ENCODE measurements around the gene IL32. TPM values are rescaled to one million over a fixed set of nuclear protein-coding genes. Genes with fewer than 3 reads are reported as not detected.
"Not testable (repeated sequence)": the region's sequence is repeated elsewhere in the genome, so short reads cannot be mapped to it uniquely, and the experiment has no call there.

The IL32 gene
- total and polyA plus RNA-seq, 2 of the 4 experiments (the other 2 are of a cell fraction): 25.6 to 95.7 TPM

- H3K9ac ChIP-seq (ENCODE audit: low read depth, low read length): no peak overlapping the region
- no peak overlapping the region for H3K18ac ChIP-seq (ENCODE audit: low read depth, low read length)
- no peak overlapping the region for H3K27ac ChIP-seq (ENCODE audit: insufficient read depth, low read length)
- BruUV-seq (replicated peaks): no TSS peak
- no peak for ATAC-seq (ENCODE audit: low read depth)
- H3K4me3 ChIP-seq (ENCODE audit: insufficient read depth, low read depth, low read length): no peak overlapping the region
- ChIA-PET CTCF (no interaction called here), POLR2A (ENCODE audit: unreplicated experiment) (no interaction called here)
- no peak overlapping the region for H3K14ac ChIP-seq (replicated peaks; ENCODE audit: low read depth, low read length)
- H2BK5ac ChIP-seq (ENCODE audit: low read depth, low read length, poor library complexity, severe bottlenecking): no peak overlapping the region
- in situ Hi-C loops (cut with MboI; ENCODE audit: low sequenced_read_pairs) (no loop called here), dilution Hi-C loops (cut with HindIII; ENCODE audit: low sequenced_read_pairs, unreplicated experiment) (no loop called here), intact Hi-C loops (cut with micrococcal nuclease) (no loop called here)
- no peak overlapping the region for H2AFZ ChIP-seq (replicated peaks; ENCODE audit: low read length, poor library complexity)
- H4K91ac ChIP-seq (ENCODE audit: insufficient read depth, low read depth, low read length): no peak overlapping the region
- no peak overlapping the region for H3K23ac ChIP-seq (ENCODE audit: low read depth, low read length)
- no peaks in the 10 kb centered on the region for H4K20me1 ChIP-seq (ENCODE audit: insufficient read depth, low read length)
- no peak for TF ChIP-seq MAFK (IDR thresholded peaks at IDR 0.05; ENCODE audit: low read depth, low read length)
- no peak overlapping the region for H2AK9ac ChIP-seq (replicated peaks; ENCODE audit: low read depth, low read length, poor library complexity)
- H3K79me1 ChIP-seq (ENCODE audit: low read depth in 1 of 2, low read length in 2 of 2): no peaks in the 10 kb centered on the region
- no peak overlapping the region for H3K56ac ChIP-seq (ENCODE audit: extremely low read depth, insufficient read depth, low read length)
- no peak overlapping the region for H2BK15ac ChIP-seq (ENCODE audit: low read depth, low read length)
- peaks cover 43% of the 10 kb centered on the region for H3K27me3 ChIP-seq (ENCODE audit: control insufficient read depth, insufficient read depth, low read length)
- no peaks in the 10 kb centered on the region for H3K4me1 ChIP-seq (ENCODE audit: control insufficient read depth, insufficient read depth, low read length)
- H4K8ac ChIP-seq (ENCODE audit: low read depth in 2 of 2, low read length in 2 of 2): no peak overlapping the region
- no peaks in the 10 kb centered on the region for H3K36me3 ChIP-seq (ENCODE audit: control insufficient read depth, insufficient read depth, low read length)
- DNase-seq: no peak
- H3K9me3 ChIP-seq (ENCODE audit: control insufficient read depth, insufficient read depth, low read length): no peaks in the 10 kb centered on the region
- no peak overlapping the region for H3K4ac ChIP-seq (ENCODE audit: low read depth, low read length)
- no peak overlapping the region for H2AK5ac ChIP-seq (ENCODE audit: low read depth, low read length)
- no peak overlapping the region for H4K5ac ChIP-seq (ENCODE audit: low read depth, low read length)
- H2BK120ac ChIP-seq (ENCODE audit: low read depth, low read length): no peak overlapping the region
- no peak overlapping the region for H2BK20ac ChIP-seq (ENCODE audit: low read depth, low read length)
- H3K9me1 ChIP-seq (ENCODE audit: insufficient read depth, low read length): no peaks in the 10 kb centered on the region
- H3K4me2 ChIP-seq (ENCODE audit: low read depth, low read length): no peak overlapping the region
- 91% methylated on average over 10 of the region's 17 CpGs; no CpG with 5 or more reads in 1 of the 2 experiments for WGBS, 2 experiments (ENCODE audit: extremely low coverage in 2 of 2, insufficient read length in 1 of 2)
Observed at GRCh38 chr16:3080024-3080423, 14.6 kb downstream of the IL32 start.

- BruUV-seq (replicated peaks); POLR2A ChIA-PET (ENCODE audit: unreplicated experiment); in situ Hi-C loops (cut with MboI; ENCODE audit: low sequenced_read_pairs); H2BK5ac ChIP-seq (ENCODE audit: low read depth, low read length, poor library complexity, severe bottlenecking); H3K4me2 ChIP-seq (ENCODE audit: low read depth, low read length); CTCF ChIA-PET; H3K9me1 ChIP-seq (ENCODE audit: insufficient read depth, low read length); H2BK120ac ChIP-seq (ENCODE audit: low read depth, low read length); dilution Hi-C loops (cut with HindIII; ENCODE audit: low sequenced_read_pairs, unreplicated experiment); H2AK5ac ChIP-seq (ENCODE audit: low read depth, low read length); H3K4me1 ChIP-seq (ENCODE audit: control insufficient read depth, insufficient read depth, low read length); H2BK15ac ChIP-seq (ENCODE audit: low read depth, low read length); DNase-seq; H4K8ac ChIP-seq (ENCODE audit: low read depth in 2 of 2, low read length in 2 of 2); H3K23ac ChIP-seq (ENCODE audit: low read depth, low read length); H3K9ac ChIP-seq (ENCODE audit: low read depth, low read length); H3K79me1 ChIP-seq (ENCODE audit: low read depth in 1 of 2, low read length in 2 of 2); H3K56ac ChIP-seq (ENCODE audit: extremely low read depth, insufficient read depth, low read length); H3K4me3 ChIP-seq (ENCODE audit: insufficient read depth, low read depth, low read length); H4K20me1 ChIP-seq (ENCODE audit: insufficient read depth, low read length); H2BK20ac ChIP-seq (ENCODE audit: low read depth, low read length); intact Hi-C loops (cut with micrococcal nuclease); H4K5ac ChIP-seq (ENCODE audit: low read depth, low read length); H3K4ac ChIP-seq (ENCODE audit: low read depth, low read length); ATAC-seq (ENCODE audit: low read depth); H2AK9ac ChIP-seq (replicated peaks; ENCODE audit: low read depth, low read length, poor library complexity); H2AFZ ChIP-seq (replicated peaks; ENCODE audit: low read length, poor library complexity); H3K18ac ChIP-seq (ENCODE audit: low read depth, low read length); H4K91ac ChIP-seq (ENCODE audit: insufficient read depth, low read depth, low read length); H3K14ac ChIP-seq (replicated peaks; ENCODE audit: low read depth, low read length); H3K36me3 ChIP-seq (ENCODE audit: control insufficient read depth, insufficient read depth, low read length); H3K27ac ChIP-seq (ENCODE audit: insufficient read depth, low read length); H3K9me3 ChIP-seq (ENCODE audit: control insufficient read depth, insufficient read depth, low read length): not testable (repeated sequence)
- peaks cover 33% of the 10 kb centered on the region for H3K27me3 ChIP-seq (ENCODE audit: control insufficient read depth, insufficient read depth, low read length)
- WGBS, 2 experiments (ENCODE audit: extremely low coverage in 2 of 2, insufficient read length in 1 of 2): 75% methylated on average over 2 of the region's 13 CpGs; no CpG with 5 or more reads in 1 of the 2 experiments
Observed at GRCh38 chr16:3081957-3082356, 16.5 kb downstream of the IL32 start.

Data from IMR-90 (cell line).